ENCODE results near the gene ZDHHC3.

Gene ZDHHC3

GRCh38 chr3:44926172-44926571, 49.8 kb downstream of the ZDHHC3 start:
- DNase-seq = no peak

GRCh38 chr3:44924457-44925084, 51.4 kb downstream of the ZDHHC3 start:
- no peak for DNase-seq

- no peak for DNase-seq
These were observed 52.1 kb downstream of the ZDHHC3 start for GRCh38 chr3:44923632-44924456.

- no peak for DNase-seq
These were observed 55.9 kb downstream of the ZDHHC3 start for GRCh38 chr3:44920081-44920480.

GRCh38 chr3:44918581-44918980, 57.4 kb downstream of the ZDHHC3 start:
- DNase-seq = no peak

- no peak for DNase-seq
These were observed 57.9 kb downstream of the ZDHHC3 start for GRCh38 chr3:44918087-44918486.

GRCh38 chr3:44915702-44916438, 60.1 kb downstream of the ZDHHC3 start:
- no peak for DNase-seq

- no peak for DNase-seq
These were observed 61.0 kb downstream of the ZDHHC3 start for GRCh38 chr3:44914936-44915335.

- no peak for DNase-seq
These were observed 62.0 kb downstream of the ZDHHC3 start for GRCh38 chr3:44913868-44914468.

- no peak for DNase-seq
These were observed 65.3 kb downstream of the ZDHHC3 start for GRCh38 chr3:44910693-44911092.

- no peak for DNase-seq
These were observed 66.9 kb downstream of the ZDHHC3 start for GRCh38 chr3:44909063-44909462.

GRCh38 chr3:44907612-44908011, 68.4 kb downstream of the ZDHHC3 start:
- no peak for DNase-seq

- DNase-seq = no peak
These were observed 69.0 kb downstream of the ZDHHC3 start for GRCh38 chr3:44906997-44907396.

- DNase-seq = no peak
These were observed 70.4 kb downstream of the ZDHHC3 start for GRCh38 chr3:44905446-44906157.

GRCh38 chr3:44903751-44904150, 72.2 kb downstream of the ZDHHC3 start:
- no peak for DNase-seq

- DNase-seq = no peak
These were observed 72.7 kb downstream of the ZDHHC3 start for GRCh38 chr3:44903314-44903713.

GRCh38 chr3:44902628-44903027, 73.3 kb downstream of the ZDHHC3 start:
- DNase-seq = no peak

GRCh38 chr3:44899683-44900367, 76.1 kb downstream of the ZDHHC3 start:
- no peak for DNase-seq

- no peak for DNase-seq
These were observed 79.5 kb downstream of the ZDHHC3 start for GRCh38 chr3:44896440-44896839.

- no peak for DNase-seq
These were observed 81.5 kb downstream of the ZDHHC3 start for GRCh38 chr3:44894485-44894884.

GRCh38 chr3:44893097-44893496, 82.9 kb downstream of the ZDHHC3 start:
- no peak for DNase-seq

- no peak for DNase-seq
These were observed 83.3 kb downstream of the ZDHHC3 start for GRCh38 chr3:44892689-44893088.
